ENCODE data around the gene GTF2IRD1. TPM values are rescaled to one million over a fixed set of nuclear protein-coding genes. Genes with fewer than 3 reads are reported as not detected.

GTF2IRD1 gene
- total and polyA plus RNA-seq, 9 of the 15 experiments (the other 6 are each of a cell fraction or from before 2014, with no cell fraction given): 9.1 to 30.2 (median 14.0) TPM

- no peak for FAIRE-seq
- intact Hi-C loops (cut with micrococcal nuclease) (no loop called here), in situ Hi-C loops (cut with MboI) (no loop called here)
- Histone ChIP-seq H3K9me3 (replicated peaks; ENCODE audit: control insufficient read depth, insufficient read depth, low read depth, low read length) (peaks cover 3% of the 10 kb centered on the region; the same call in 1 of the 2 replicates), H3K4me1 (replicated peaks in 1 of 2; ENCODE audit: control insufficient read depth in 2 of 2, insufficient read depth in 2 of 2, low read length in 2 of 2) (peaks cover 0 to 5% of the 10 kb centered on the region in 2 experiments; a peak in 1 of 5 replicates), H3K4me2 (ENCODE audit: insufficient read depth, low read length) (no peak overlapping the region), H2AFZ (ENCODE audit: low read depth, low read length) (no peak overlapping the region), H3K27ac (ENCODE audit: extremely low read depth, low read depth, low read length) (no peak overlapping the region), H3K9me1 (ENCODE audit: control insufficient read depth, insufficient read depth, low read length) (no peaks in the 10 kb centered on the region), H3K27me3 (ENCODE audit: control insufficient read depth in 2 of 2, insufficient read depth in 2 of 2, low read length in 2 of 2) (no peaks in the 10 kb centered on the region), H3K36me3 (ENCODE audit: control insufficient read depth, insufficient read depth, low read length) (peaks cover 44% of the 10 kb centered on the region; the same call in 1 of the 3 replicates), H4K20me1 (replicated peaks; ENCODE audit: control insufficient read depth, insufficient read depth, low read length) (no peaks in the 10 kb centered on the region), H3K79me2 (ENCODE audit: control insufficient read depth, insufficient read depth, low read length) (no peaks in the 10 kb centered on the region), H3K4me3 (no peak overlapping the region), H3K9ac (ENCODE audit: insufficient read depth in 1 of 2, low read depth in 2 of 2, low read length in 2 of 2) (no peak overlapping the region)
- no TSS peak for BruUV-seq (replicated peaks)
- CTCF ChIA-PET (ENCODE audit: low intra/inter-chr PET ratio): no interaction called here
- 93% methylated on average over 13 of the region's 13 CpGs for WGBS (ENCODE audit: insufficient coverage, low coverage, missing lambda C conversion rate)
- DNase-seq (ENCODE audit: extremely low read depth in 1 of 4, low spot score in 3 of 4): no peak
- ATAC-seq: no peak
- POLR2A ChIA-PET: interaction anchor here (0.6 to 0.9 kb wide), 3 partner anchors 11 to 51 kb away, joined by 3 to 4 read pairs (median 3); no protein-coding TSS in a partner anchor
- no peak for TF ChIP-seq KDM4B (IDR thresholded peaks at IDR 0.05; ENCODE audit: borderline replicate concordance in 2 of 2, low read depth in 1 of 2)
- TF ChIP-seq PRPF4 (IDR thresholded peaks at IDR 0.05; ENCODE audit: insufficient read depth, low read depth, low read length, poor library complexity, severe bottlenecking): no peak
- no peak for TF ChIP-seq GABPB1 (CRISPR knock-in tag; IDR thresholded peaks at IDR 0.05)
- TF ChIP-seq XRCC3 (IDR thresholded peaks at IDR 0.05): no peak
- TF ChIP-seq ETV5 (CRISPR knock-in tag; IDR thresholded peaks at IDR 0.05; ENCODE audit: low read depth): no peak
- TF ChIP-seq TCF3 (CRISPR knock-in tag; IDR thresholded peaks at IDR 0.05): no peak
- TF ChIP-seq RBM15 (IDR thresholded peaks at IDR 0.05; ENCODE audit: insufficient read depth, low read length): no peak
- TF ChIP-seq UBTF (IDR thresholded peaks at IDR 0.05; ENCODE audit: borderline replicate concordance in 1 of 2, low read depth in 2 of 2, low read length in 2 of 2): no peak
- no peak for TF ChIP-seq ATF2 (CRISPR knock-in tag; IDR thresholded peaks at IDR 0.05)
- TF ChIP-seq THRB (CRISPR knock-in tag; conservative IDR thresholded peaks at IDR 0.05): no peak
- no peak for TF ChIP-seq TBL1XR1 (IDR thresholded peaks at IDR 0.05; ENCODE audit: low read length in 2 of 2)
These were observed 64.3 kb downstream of the GTF2IRD1 start for GRCh38 chr7:74518041-74518440.
